Ishikawa (cell line): Measurements from ENCODE around the gene EXOC4.

Source experiments
- CEBPB ChIP-seq: IDR thresholded peaks from 2 replicates; pipeline ENCODE4 v1.6.1; 2012
- CREB1 ChIP-seq: IDR thresholded peaks from 2 replicates; pipeline ENCODE4 v1.6.1; 2012; ENCODE audit warnings: low read depth
- EGR1 ChIP-seq: IDR thresholded peaks from 2 replicates; pipeline ENCODE4 v1.6.1; 2012
- EP300 ChIP-seq: IDR thresholded peaks from 2 replicates; pipeline ENCODE4 v1.6.1; 2012; ENCODE audit warnings: borderline replicate concordance
- FOXM1 ChIP-seq: IDR thresholded peaks from 2 replicates; pipeline ENCODE4 v1.6.1; 2012; ENCODE audit warnings: low read depth, borderline replicate concordance
- MAX ChIP-seq: IDR thresholded peaks from 2 replicates; pipeline ENCODE4 v1.6.1; 2012
- NFIC ChIP-seq: IDR thresholded peaks from 2 replicates; pipeline ENCODE4 v1.6.1; 2012
- RAD21 ChIP-seq: IDR thresholded peaks from 2 replicates; pipeline ENCODE4 v1.6.1; 2012; ENCODE audit warnings: low read depth
- TAF1 ChIP-seq: IDR thresholded peaks from 2 replicates; pipeline ENCODE4 v1.6.1; 2012; ENCODE audit warnings: low read depth, mild to moderate bottlenecking
- TCF12 ChIP-seq: IDR thresholded peaks from 2 replicates; pipeline ENCODE4 v1.6.1; 2012; ENCODE audit warnings: low read depth
- TEAD4 ChIP-seq: IDR thresholded peaks from 2 replicates; pipeline ENCODE4 v1.6.1; 2012
- YY1 ChIP-seq: IDR thresholded peaks from 2 replicates; pipeline ENCODE4 v1.6.1; 2012; ENCODE audit warnings: low read depth
- ZBTB7A ChIP-seq: IDR thresholded peaks from 2 replicates; pipeline ENCODE4 v1.6.1; 2012; ENCODE audit warnings: low read depth
- TF ChIP-seq, protein P1 (sequence below): IDR thresholded peaks from 2 replicates; pipeline ENCODE4 v1.6.1; 2012; ENCODE audit warnings: low read depth, mild to moderate bottlenecking
- TF ChIP-seq, protein P2 (sequence below): IDR thresholded peaks from 2 replicates; pipeline ENCODE4 v1.6.1; 2012

The EXOC4 gene

DNA sequence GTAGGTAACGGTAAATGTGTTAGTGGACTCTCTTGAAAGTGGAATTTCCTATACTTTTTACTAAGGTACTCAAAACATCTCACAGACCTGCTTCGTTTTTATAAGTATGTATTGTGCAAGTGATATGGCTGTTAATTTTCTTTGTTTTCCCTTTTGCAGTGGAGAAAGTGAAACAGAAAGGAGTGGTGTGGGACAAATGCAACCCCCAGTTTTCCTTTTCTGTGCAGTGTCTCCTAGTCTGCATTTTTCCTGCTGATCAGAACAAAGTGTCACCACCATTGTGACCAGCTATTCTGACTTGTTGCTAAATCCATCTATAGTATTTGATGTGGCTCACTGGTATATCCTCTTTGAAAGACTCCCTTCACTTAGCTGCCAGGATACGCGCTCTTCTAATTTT, 410.0 kb downstream of the EXOC4 start:
- TF ChIP-seq EP300 (no peak), RAD21 (no peak), CEBPB (no peak), ZBTB7A (no peak), CREB1 (no peak), TEAD4 (no peak), FOXM1 (no peak)
- TF ChIP-seq, protein P1, sequence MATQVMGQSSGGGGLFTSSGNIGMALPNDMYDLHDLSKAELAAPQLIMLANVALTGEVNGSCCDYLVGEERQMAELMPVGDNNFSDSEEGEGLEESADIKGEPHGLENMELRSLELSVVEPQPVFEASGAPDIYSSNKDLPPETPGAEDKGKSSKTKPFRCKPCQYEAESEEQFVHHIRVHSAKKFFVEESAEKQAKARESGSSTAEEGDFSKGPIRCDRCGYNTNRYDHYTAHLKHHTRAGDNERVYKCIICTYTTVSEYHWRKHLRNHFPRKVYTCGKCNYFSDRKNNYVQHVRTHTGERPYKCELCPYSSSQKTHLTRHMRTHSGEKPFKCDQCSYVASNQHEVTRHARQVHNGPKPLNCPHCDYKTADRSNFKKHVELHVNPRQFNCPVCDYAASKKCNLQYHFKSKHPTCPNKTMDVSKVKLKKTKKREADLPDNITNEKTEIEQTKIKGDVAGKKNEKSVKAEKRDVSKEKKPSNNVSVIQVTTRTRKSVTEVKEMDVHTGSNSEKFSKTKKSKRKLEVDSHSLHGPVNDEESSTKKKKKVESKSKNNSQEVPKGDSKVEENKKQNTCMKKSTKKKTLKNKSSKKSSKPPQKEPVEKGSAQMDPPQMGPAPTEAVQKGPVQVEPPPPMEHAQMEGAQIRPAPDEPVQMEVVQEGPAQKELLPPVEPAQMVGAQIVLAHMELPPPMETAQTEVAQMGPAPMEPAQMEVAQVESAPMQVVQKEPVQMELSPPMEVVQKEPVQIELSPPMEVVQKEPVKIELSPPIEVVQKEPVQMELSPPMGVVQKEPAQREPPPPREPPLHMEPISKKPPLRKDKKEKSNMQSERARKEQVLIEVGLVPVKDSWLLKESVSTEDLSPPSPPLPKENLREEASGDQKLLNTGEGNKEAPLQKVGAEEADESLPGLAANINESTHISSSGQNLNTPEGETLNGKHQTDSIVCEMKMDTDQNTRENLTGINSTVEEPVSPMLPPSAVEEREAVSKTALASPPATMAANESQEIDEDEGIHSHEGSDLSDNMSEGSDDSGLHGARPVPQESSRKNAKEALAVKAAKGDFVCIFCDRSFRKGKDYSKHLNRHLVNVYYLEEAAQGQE: no peak

GRCh38 chr7:133664528-133664927, 411.6 kb downstream of the EXOC4 start:
- TF ChIP-seq CEBPB (no peak), CREB1 (no peak), TEAD4 (no peak), MAX (no peak), EGR1 (no peak), TAF1 (no peak), NFIC (no peak), RAD21 (no peak), YY1 (no peak), ZBTB7A (no peak), FOXM1 (no peak), EP300 (no peak), TCF12 (no peak)
- TF ChIP-seq, protein P2, sequence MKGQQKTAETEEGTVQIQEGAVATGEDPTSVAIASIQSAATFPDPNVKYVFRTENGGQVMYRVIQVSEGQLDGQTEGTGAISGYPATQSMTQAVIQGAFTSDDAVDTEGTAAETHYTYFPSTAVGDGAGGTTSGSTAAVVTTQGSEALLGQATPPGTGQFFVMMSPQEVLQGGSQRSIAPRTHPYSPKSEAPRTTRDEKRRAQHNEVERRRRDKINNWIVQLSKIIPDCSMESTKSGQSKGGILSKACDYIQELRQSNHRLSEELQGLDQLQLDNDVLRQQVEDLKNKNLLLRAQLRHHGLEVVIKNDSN: no peak
- TF ChIP-seq, protein P1: no peak

DNA sequence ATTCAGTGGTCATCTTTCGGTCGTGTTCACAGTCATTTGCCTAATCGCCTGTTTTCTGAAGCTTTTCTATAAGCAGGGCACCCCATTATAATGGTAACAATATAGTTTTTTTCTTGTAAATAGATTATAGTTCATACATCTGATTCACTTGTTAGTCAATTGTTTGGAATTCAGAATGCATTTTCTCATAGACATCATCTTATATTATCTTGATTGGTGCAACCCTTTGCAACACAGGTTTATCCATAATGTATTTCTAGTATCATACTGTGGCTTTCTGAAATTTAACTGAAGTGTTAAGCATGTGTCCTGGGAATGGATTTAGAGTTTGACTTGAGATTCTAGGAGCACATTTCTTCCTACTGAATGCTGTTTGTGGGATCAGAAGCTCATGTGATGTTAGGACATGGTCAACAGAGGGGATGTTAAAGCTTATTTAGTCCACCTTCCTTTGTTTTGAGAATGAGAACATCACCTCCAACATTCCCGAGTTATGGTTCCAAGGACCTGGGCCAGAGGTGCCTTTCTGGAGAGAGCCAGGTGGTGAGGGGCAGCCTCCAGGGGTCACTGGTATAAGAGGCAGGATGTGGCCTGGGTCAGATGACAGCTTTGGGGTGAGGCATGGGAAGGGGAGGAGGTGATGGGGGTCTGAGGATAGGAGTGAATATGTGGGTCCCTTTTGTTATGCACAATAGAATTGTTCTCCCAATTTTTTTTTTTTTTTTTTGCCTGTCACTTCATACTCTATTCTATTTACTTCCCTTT, 415.6 kb downstream of the EXOC4 start:
- TF ChIP-seq FOXM1 (no peak), CEBPB (no peak), MAX (no peak), ZBTB7A (no peak), TAF1 (no peak), TEAD4 (no peak), CREB1 (no peak), YY1 (no peak), EP300 (no peak), NFIC (no peak), RAD21 (no peak), EGR1 (no peak), TCF12 (no peak)
- TF ChIP-seq, protein P2: no peak
- TF ChIP-seq, protein P1: no peak

GRCh38 chr7:133669061-133669455, 416.2 kb downstream of the EXOC4 start:
- TF ChIP-seq TCF12 (no peak), MAX (no peak), TAF1 (no peak), CREB1 (no peak), ZBTB7A (no peak), YY1 (no peak), TEAD4 (no peak), FOXM1 (no peak), EP300 (no peak), RAD21 (no peak), CEBPB (no peak), NFIC (no peak), EGR1 (no peak)
- TF ChIP-seq, protein P2: no peak
- TF ChIP-seq, protein P1: no peak
